HepG2 (cell line): ENCODE results near the gene SEMA4A.

ENCODE experiments used
- EZH2 ChIP-seq: conservative IDR thresholded peaks from 2 replicates; pipeline ENCODE4 v1.6.1; 2012; ENCODE audit warnings: mild to moderate bottlenecking, low read depth, low read length, moderate library complexity
- PREB ChIP-seq: sonication (generic); formaldehyde crosslinking; IDR thresholded peaks from 2 replicates; pipeline ENCODE4 v1.4.0; 2020; ENCODE audit warnings: missing genetic modification reagents
- REST ChIP-seq, 2 experiments: IDR thresholded peaks; 2 replicates each; pipeline ENCODE4 v1.6.1; 2011 to 2012; ENCODE audit warnings: low read length in 2 of 2, borderline replicate concordance in 1 of 2, low read depth in 1 of 2, mild to moderate bottlenecking in 1 of 2, moderate library complexity in 1 of 2
- SATB2 ChIP-seq: sonication (generic); formaldehyde crosslinking; IDR thresholded peaks from 2 replicates; pipeline ENCODE4 v1.5.0; 2020; ENCODE audit warnings: missing genetic modification reagents
- SMAD3 ChIP-seq: sonication (generic); formaldehyde crosslinking; IDR thresholded peaks from 2 replicates; pipeline ENCODE4 v1.4.0; 2020; ENCODE audit warnings: missing genetic modification reagents
- ZBTB43 ChIP-seq: sonication (generic); formaldehyde crosslinking; conservative IDR thresholded peaks from 2 replicates; pipeline ENCODE4 v1.4.0; 2020; ENCODE audit warnings: missing genetic modification reagents
- ZNF124 ChIP-seq: sonication (generic); formaldehyde crosslinking; IDR thresholded peaks from 2 replicates; pipeline ENCODE4 v1.4.0; 2020; ENCODE audit warnings: missing genetic modification reagents
- ZNF383 ChIP-seq: sonication (generic); formaldehyde crosslinking; IDR thresholded peaks from 2 replicates; pipeline ENCODE4 v1.4.0; 2020; ENCODE audit warnings: missing genetic modification reagents, mild to moderate bottlenecking, borderline replicate concordance
- ZNF550 ChIP-seq: sonication (generic); formaldehyde crosslinking; IDR thresholded peaks from 2 replicates; pipeline ENCODE4 v1.4.0; 2020; ENCODE audit warnings: mild to moderate bottlenecking, missing genetic modification reagents, borderline replicate concordance
- TF ChIP-seq, protein P1 (sequence below): sonication (generic); formaldehyde crosslinking; IDR thresholded peaks from 2 replicates; pipeline ENCODE4 v1.5.0; 2020; ENCODE audit warnings: mild to moderate bottlenecking, missing genetic modification reagents, moderate library complexity

DNA sequence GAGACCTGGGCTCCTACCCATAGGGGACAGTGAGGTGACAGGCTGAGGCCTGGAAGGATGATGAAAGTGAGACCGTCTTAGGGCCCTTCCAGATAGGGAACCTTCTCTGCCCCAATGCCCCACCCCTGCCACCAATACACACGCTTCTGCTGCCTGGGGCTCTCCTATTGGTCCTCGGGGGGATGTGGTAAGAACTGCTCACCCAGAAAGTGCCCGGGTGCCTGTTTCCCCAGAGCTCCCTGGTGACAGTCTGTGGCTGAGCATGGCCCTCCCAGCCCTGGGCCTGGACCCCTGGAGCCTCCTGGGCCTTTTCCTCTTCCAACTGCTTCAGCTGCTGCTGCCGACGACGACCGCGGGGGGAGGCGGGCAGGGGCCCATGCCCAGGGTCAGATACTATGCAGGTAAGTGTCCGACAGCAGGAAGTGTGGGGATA, 948 bp downstream of the SEMA4A start:
- TF ChIP-seq ZNF550 (CRISPR knock-in tag) (no peak), ZNF124 (CRISPR knock-in tag) (no peak), ZBTB43 (CRISPR knock-in tag) (no peak), SATB2 (CRISPR knock-in tag) (no peak), REST (IDR thresholded peaks at IDR 0.05; ENCODE audit: borderline replicate concordance in 1 of 2, low read depth in 1 of 2, low read length in 2 of 2) (no peak), SMAD3 (no peak), EZH2 (no peak), PREB (CRISPR knock-in tag) (no peak), ZNF383 (no peak)
- TF ChIP-seq, protein P1, sequence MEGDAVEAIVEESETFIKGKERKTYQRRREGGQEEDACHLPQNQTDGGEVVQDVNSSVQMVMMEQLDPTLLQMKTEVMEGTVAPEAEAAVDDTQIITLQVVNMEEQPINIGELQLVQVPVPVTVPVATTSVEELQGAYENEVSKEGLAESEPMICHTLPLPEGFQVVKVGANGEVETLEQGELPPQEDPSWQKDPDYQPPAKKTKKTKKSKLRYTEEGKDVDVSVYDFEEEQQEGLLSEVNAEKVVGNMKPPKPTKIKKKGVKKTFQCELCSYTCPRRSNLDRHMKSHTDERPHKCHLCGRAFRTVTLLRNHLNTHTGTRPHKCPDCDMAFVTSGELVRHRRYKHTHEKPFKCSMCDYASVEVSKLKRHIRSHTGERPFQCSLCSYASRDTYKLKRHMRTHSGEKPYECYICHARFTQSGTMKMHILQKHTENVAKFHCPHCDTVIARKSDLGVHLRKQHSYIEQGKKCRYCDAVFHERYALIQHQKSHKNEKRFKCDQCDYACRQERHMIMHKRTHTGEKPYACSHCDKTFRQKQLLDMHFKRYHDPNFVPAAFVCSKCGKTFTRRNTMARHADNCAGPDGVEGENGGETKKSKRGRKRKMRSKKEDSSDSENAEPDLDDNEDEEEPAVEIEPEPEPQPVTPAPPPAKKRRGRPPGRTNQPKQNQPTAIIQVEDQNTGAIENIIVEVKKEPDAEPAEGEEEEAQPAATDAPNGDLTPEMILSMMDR (CRISPR knock-in tag), result no peak
